AG09309 (cell line): ENCODE data around the gene ASCL2.

Source experiments
- DNase-seq: peaks from one replicate; pipeline ENCODE4 v3.0.0-alpha.2; 2010; ENCODE audit warnings: low read depth
- H3K4me3 ChIP-seq: 2 replicates; pipeline ENCODE4 v1.5.1; 2011; ENCODE audit warnings: mild to moderate bottlenecking, low read depth, low read length, moderate library complexity; ENCODE audit not compliant: control insufficient read depth
- TF ChIP-seq, protein P1 (sequence below): IDR thresholded peaks from 2 replicates; pipeline ENCODE4 v1.5.1; 2011; ENCODE audit warnings: mild to moderate bottlenecking, low read depth, low read length, inconsistent platforms; ENCODE audit not compliant: insufficient read depth, control insufficient read depth; ENCODE audit errors: missing control alignments

The ASCL2 gene

GRCh38 chr11:2276280-2277007 is 6.1 kb upstream of the ASCL2 start:
- no peak overlapping the region for H3K4me3 ChIP-seq
- TF ChIP-seq, protein P1, sequence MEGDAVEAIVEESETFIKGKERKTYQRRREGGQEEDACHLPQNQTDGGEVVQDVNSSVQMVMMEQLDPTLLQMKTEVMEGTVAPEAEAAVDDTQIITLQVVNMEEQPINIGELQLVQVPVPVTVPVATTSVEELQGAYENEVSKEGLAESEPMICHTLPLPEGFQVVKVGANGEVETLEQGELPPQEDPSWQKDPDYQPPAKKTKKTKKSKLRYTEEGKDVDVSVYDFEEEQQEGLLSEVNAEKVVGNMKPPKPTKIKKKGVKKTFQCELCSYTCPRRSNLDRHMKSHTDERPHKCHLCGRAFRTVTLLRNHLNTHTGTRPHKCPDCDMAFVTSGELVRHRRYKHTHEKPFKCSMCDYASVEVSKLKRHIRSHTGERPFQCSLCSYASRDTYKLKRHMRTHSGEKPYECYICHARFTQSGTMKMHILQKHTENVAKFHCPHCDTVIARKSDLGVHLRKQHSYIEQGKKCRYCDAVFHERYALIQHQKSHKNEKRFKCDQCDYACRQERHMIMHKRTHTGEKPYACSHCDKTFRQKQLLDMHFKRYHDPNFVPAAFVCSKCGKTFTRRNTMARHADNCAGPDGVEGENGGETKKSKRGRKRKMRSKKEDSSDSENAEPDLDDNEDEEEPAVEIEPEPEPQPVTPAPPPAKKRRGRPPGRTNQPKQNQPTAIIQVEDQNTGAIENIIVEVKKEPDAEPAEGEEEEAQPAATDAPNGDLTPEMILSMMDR: no peak
- DNase-seq: no peak

DNA sequence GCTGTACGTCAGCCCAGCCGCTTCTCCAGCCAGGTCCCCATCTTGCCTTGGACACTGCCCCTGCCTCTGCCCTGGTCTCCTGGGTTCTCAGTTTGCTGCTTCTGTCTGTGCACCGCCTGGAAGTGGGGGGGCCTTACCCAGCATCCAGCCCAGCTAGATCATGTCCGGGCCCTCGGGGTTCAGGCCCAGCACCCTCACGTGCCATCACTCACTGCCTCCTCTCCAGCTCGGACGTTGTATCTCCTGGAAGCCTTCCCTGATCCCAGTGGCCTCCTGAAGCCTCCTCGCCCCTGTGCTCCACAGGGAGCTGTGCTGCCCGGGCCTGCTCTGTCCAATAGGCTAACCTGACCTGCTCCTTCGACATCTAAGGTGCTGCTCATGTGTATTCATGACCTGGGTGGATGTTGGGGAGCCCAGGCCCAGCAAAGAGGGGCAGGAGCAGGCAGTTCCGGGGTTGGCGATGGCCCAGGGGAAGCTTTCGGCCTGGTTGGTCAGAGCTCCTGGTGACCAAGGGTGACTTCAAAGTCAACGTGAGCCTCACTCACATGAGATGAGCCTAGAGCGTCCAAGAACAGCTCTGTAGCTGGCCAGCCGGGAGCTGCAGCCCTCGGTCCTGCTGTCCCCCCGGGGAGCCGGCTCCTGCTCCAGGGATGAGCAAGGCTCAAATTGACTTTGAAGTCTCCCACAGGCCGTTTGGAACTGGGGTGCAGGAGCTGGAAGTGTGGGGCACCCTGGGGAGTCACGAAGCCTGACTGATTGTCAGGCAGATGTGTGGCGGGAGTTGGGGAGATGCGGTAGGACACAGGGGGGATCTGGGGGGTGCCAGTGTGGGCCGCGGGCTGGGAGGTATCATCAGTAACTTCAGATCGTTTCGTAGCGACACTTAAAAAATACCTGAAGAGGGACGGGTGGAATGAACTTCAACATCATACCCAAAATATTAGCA is 5.2 kb upstream of the ASCL2 start:
- TF ChIP-seq, protein P1: no peak

DNA sequence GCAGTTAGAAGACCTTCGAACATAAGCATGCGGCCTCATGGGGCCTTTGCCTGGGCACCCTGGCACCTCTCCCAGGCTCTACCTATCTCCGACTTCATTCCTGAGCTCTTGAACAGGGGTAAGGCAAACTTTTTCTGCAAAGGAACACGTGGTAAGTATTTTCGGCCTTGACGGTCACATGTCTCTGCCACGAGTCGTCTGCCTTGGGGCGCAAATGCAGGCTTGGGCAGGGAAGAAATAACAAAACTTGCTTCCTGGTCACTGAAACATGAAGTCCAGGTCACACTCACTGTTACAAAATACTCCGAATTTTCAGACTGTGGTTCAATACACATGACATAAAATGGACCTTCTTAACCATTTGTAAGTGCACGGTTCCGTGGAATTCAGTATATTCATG is 3.4 kb upstream of the ASCL2 start:
- TF ChIP-seq, protein P1: no peak
- DNase-seq: no peak
- H3K4me3 ChIP-seq: no peak overlapping the region

More for the DNA sequence above, 5.2 kb upstream of the ASCL2 start:
- no peak for DNase-seq
- no peak overlapping the region for H3K4me3 ChIP-seq

DNA sequence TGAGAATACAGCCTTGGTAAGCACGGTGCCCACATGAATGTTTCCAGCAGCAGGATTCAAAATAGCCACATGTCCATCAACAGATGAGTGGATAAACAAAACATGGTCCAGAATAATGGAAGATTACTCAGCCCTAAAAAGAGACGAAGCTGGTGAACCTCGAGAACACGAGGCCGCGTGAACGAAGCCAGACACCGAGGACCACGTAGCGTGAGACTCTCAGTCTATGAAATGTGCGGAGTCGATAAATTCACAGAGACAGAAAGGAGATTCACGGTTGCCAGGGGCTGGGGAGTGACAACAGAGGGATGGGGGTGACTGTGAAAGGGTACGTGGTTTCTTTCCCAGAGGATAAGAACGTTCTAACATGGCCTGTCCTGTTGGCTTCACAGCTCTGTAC is 2.9 kb upstream of the ASCL2 start:
- no peak for DNase-seq
- TF ChIP-seq, protein P1: no peak
- no peak overlapping the region for H3K4me3 ChIP-seq

DNA sequence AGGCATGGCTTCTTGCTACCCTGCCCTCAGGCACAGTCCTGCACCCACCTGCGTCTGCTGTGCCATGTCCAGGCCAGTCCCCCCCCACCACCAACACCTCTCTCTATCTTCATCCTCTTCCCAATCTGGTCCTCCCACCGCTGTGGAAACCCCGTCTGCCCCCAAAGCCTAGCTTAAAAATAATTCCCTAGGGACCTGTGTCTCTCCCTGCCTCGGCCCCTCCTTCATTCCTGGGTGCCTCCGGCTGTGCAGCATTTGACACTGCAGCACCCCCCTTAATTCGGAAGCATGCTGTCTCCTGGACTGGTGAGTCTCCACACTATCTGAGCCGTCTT is 2.5 kb upstream of the ASCL2 start:
- no peak for DNase-seq
- no peak overlapping the region for H3K4me3 ChIP-seq
- TF ChIP-seq, protein P1: no peak

DNA sequence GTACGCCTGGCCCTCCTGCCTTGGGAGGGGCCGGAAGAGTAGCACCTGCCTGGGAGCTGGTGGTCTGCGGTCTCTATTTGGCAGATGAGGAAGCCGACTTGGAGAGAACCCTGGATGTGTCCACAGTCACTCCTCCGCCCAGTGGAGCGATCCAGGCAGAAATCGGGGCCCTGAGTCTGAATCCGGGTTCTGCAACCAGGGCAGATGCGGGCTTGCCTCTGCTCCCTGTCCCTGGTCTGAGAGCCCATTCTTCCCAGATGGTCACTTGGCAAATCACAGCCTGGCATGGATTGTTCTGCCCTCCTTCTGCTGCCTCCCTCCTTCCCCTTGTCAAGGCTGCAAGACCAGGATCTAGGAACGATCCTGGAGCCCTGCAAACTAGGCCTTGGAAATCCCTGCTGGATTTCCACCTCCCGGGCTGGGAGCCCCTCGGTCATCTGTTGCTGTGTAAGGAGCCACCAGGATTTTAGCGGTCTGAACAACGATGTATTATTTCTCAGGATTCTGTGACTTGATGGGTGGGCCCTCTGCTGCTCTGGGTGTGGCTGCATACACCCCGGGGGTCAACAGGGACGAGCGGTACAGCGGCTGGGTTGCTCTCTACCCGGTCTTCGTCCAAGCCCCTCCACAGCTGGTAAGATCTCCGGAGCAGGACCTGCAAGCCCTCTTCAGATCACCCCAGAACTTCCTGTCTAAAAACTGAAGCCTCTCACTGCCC is 2.0 kb upstream of the ASCL2 start:
- DNase-seq: no peak
- TF ChIP-seq, protein P1: no peak
- no peak overlapping the region for H3K4me3 ChIP-seq
